Measurements from ENCODE around the gene LRRC7.

The LRRC7 gene

GRCh38 chr1:69976896-69977295 lies 409.2 kb downstream of the LRRC7 start:
- DNase-seq (ENCODE audit: low spot score) = no peak

DNA sequence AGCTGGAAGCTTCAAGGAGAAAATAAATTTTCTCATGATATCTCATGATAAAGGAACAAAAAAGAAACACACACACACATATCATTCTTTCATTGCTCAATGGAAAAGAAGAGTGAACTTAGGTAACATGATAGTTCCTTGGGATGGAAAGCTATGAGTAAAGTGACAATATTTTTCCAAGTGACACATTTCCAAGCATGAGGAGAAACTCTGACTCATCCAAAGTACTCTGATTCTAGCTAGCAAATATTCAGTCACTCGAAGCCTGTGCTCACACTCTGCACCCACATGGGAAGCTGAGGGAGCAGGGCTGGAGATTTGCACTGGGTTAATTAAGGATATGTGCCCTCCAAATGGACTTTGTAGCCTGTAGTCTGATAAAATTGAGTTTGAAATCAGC lies 415.3 kb downstream of the LRRC7 start:
- DNase-seq (ENCODE audit: low spot score) = no peak

DNA sequence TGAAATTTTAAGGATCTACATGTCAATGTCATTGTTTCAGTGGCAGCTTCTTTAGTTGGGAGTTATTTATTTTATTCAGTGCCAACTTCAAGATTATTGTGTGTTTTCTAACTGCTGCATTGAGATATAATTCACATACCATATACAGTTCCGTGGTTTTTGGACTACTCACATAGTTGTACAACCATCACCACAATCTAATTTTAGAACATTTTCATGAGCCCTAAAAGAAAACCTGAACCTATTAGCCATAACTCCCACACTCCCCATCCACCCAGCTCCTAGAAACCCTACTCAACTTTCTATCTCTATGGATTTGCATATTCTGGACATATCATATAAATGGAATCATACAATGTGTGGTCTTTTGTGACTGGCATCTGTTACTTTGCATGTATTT lies 417.7 kb downstream of the LRRC7 start:
- no peak for DNase-seq (ENCODE audit: low spot score)

DNA sequence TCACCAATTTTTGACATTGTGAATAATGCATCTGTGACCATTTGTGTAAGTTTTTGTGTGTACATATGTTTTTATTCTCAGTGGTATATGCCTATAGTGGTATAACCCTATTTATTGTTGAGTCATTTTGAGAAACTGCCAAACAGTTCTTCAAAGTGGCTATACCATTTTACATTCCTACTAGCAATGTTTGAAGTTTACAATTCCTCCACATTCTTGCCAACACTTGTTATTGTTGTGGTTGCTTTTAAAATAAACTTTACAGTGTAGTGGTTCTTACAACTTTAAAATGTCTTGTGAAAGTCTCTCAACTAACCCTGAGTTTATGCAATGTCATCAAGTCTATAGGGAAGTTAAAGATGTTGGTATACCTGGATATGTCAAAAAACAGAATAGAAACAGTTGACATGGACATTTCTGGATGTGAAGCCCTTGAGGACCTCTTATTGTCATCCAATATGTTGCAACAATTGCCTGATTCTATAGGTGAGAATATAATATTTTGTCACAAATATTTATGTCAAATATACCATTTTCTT lies 418.2 kb downstream of the LRRC7 start:
- DNase-seq (ENCODE audit: low spot score) = no peak

GRCh38 chr1:69987881-69988280 lies 420.2 kb downstream of the LRRC7 start:
- DNase-seq (ENCODE audit: low spot score) = no peak

DNA sequence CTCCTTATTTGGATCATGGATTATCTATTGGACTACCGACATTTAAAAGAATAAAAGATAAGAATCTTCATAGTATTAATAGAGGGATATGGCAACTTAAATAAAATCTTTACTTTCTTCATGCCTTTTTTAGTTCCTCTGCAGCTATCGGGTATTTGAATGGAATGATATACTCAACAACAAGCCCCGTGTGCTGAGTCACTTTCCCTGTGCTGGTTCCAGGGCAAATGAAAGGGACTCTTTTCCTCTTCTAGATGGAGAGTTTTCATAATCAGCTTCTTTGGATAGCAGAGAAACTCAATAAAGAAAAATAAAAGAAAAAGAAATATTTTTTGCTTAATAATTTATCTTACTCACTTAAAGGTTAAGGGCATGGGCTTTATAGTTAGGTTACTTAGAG lies 423.9 kb downstream of the LRRC7 start:
- DNase-seq (ENCODE audit: low spot score) = no peak

DNA sequence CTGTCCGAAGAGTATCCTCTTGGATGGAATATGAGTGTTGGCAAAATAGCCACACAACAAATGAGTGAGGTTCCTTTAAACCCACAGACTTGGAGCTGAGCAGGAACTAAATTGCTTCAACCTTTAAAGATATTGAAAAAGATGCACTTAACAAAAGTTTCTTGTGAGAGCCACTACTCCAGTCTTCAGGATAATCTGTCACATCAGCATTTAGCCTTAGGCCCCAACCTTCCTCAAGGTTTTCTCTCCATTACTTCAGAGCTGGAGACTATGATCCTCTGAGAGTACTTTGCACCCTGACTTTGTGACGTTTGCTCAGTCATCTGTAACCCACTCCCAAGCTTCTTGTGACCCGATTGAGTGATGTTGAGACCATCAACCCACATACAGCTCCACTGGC lies 424.9 kb downstream of the LRRC7 start:
- no peak for DNase-seq (ENCODE audit: low spot score)

DNA sequence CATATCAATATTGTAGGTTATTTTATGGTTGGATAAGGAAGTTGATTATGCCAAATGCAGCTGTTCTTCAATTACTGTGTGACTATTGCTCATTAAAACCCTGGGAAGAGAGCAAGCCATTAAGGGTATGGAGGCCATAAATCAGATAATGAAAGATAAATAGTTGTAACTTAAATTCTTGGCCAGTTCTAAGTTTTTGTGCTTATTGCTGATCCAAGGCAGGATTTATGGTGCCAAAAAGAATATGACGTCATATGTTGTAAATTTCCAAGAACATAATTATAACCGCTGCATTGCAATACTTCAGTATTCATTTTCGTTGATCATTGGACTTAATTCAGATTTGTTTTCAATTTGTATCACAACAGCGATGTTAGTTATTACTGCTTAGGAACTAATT lies 426.1 kb downstream of the LRRC7 start:
- DNase-seq (ENCODE audit: low spot score) = no peak

DNA sequence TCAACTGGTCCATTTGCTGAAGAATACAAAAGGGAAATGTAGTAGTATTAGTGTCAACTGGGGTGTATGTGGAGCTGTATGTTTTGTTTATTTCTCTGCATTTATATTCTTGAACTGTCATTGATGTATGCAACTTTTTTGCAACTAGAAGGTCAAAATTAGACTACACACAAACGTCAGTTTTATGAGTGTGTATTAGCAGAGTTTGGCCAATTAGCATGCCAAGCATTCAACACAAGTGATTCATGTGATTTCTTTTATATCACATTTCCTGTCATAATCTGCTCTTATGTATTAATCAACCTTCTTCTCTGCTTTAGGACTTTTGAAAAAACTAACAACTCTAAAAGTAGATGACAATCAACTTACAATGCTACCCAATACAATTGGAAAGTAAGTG lies 426.5 kb downstream of the LRRC7 start:
- no peak for DNase-seq (ENCODE audit: low spot score)

DNA sequence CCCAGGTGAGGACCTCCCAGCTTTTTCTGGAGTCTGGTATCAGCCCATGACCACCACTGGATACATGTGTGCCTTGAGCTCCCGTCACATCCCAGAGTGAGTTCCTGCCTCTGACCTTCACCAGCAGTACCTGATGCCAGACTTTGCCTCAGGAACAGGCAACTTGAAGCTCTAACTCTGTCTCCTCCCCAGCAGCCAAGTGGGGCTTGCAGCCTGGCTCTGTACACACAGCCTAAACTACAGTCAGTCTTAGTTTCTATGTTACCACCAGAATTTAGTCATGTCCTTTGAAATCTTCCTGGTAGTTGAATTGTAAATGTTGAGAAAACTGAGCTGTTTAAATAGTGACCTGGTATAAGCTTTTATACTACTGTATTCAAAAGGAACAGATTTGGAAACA lies 431.1 kb downstream of the LRRC7 start:
- DNase-seq (ENCODE audit: low spot score) = no peak

- no peak for DNase-seq (ENCODE audit: low spot score)
Measured at GRCh38 chr1:70003211-70003908, 435.6 kb downstream of the LRRC7 start.

- no peak for DNase-seq (ENCODE audit: low spot score)
Measured at GRCh38 chr1:70005386-70006034, 437.8 kb downstream of the LRRC7 start.

DNA sequence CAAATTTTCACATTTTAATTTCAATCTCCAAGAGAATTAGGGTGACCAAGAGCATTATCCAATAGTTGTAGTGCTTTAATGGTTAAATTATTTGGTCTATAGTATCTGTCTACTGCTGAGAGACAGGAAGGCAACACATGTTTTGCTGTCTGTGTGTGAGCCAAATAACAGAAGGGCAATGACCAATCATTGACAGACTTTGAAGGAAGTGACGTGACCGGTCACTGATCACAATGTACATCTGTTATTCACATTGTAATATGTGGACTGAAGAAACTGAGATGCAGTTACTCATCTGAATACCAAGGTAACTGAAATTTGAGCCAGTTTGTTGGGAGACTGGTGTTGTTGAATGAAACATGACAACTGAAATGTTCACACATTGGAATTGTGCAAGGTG lies 440.9 kb downstream of the LRRC7 start:
- no peak for DNase-seq (ENCODE audit: low spot score)

DNA sequence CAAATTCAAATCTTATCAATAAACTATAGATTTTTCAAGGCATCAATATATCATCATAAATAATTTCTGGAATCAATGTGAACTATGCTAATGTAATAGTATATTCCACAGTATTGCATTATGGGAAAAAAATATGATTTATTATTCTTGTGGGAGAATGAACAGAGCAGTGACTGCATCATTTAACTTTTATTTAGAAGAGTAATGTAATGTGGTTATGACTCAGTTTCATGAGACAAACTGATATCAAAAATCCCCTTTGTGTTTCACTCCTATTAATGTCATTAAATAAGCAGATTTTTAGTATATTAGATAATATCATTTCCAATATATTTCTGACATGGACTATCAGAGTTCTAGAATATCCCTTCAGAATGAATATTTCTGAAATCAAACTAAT lies 450.0 kb downstream of the LRRC7 start:
- DNase-seq (ENCODE audit: low spot score) = no peak

DNA sequence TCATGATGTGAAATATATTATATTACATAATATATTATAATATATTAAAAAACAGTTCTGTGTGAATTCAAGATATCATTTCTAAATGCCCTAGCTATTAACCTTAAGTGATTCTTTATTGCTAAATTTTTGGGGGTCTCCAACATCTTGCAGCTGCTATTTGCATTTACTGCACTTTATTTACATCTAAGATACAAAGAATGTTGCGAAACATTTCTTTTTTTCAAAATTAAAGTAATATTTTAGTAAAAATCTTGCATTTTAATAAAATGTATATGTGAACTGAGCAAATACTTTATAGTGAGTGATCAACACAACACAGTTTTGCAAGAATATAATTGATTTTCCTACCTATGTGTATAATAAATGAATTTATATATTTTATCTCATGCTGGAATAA lies 456.6 kb downstream of the LRRC7 start:
- no peak for DNase-seq (ENCODE audit: low spot score)

GRCh38 chr1:70025052-70025451 lies 457.3 kb downstream of the LRRC7 start:
- no peak for DNase-seq (ENCODE audit: low spot score)

GRCh38 chr1:70025846-70026245 lies 458.1 kb downstream of the LRRC7 start:
- no peak for DNase-seq (ENCODE audit: low spot score)

GRCh38 chr1:70033266-70033873 lies 465.6 kb downstream of the LRRC7 start:
- DNase-seq (ENCODE audit: low spot score) = no peak

DNA sequence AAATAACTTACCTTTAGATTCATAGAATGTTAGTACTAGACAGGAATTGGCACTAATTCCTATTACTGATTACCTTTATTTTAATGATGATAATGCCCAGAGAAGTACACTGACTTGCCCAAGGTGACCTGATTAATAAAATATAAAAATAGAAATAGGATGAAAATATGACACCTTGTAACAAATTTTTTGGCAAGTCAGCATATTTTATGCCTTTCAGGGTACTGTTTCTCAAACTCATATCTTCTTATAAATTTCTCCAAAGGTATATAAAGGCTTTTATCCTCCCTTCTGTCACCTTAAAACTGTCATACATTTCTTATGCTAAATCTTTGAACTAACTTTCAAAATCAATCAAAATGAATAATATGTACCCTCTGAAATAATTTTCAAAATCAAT lies 466.2 kb downstream of the LRRC7 start:
- no peak for DNase-seq (ENCODE audit: low spot score)

GRCh38 chr1:70034403-70034802 lies 466.7 kb downstream of the LRRC7 start:
- peak; percentile 1 for DNase-seq (ENCODE audit: low spot score)

DNA sequence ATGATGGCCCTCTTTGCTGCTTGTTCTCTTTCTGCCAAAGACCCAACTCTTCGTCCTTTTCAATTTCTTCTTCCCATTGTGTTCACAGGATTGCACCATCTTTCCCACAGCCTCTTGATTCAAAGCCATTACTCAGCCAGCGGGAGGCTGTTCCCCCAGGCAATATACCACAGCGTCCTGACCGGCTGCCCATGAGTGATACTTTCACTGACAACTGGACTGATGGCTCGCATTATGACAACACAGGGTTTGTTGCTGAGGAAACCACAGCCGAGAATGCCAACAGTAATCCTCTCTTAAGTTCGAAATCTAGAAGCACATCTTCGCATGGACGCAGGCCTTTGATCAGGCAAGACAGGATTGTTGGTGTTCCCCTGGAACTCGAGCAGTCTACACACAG lies 470.3 kb downstream of the LRRC7 start:
- DNase-seq (ENCODE audit: low spot score) = no peak

- no peak for DNase-seq (ENCODE audit: low spot score)
Measured at GRCh38 chr1:70039485-70039884, 471.8 kb downstream of the LRRC7 start.

DNA sequence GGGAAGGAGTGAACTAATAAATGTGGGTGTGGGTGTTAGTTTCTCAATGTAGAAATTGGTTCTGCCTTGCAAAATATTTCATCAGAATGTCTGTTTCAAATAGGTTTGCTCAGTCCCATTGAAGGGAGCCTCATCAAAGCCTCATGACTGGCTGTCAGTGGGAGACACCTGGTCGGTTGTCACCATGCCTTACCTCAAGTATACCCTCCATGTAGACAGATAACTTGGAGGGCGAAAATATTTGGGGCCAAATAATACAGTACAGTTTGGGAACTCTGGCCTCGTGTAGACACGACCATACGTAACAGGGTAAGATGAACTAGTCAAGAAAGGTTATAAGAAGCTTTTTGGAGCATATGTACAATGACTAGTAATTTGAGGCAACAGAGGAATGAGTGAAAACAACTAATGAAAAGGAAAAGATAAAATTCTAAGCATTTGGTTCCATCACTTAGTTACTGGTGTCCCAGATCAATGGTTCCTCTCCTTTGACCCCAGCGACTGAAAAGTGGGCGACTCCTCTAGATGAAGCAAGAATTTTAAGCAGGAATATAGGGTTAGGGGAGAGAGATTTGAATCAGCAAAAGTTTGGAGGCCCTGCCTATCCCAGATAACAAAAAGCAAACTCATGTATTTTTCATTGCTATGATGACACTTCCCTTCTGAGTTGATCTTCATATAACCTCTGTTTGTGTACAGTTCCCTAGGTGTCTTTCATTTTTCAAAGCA lies 473.8 kb downstream of the LRRC7 start:
- DNase-seq (ENCODE audit: low spot score) = no peak

All from HuH-7 (cell line).